GM18951 (cell line): Measurements from ENCODE around the gene SRSF2.

Source experiments
- POLR2A ChIP-seq: IDR thresholded peaks from 4 replicates; pipeline ENCODE4 v1.6.1; 2011; ENCODE audit warnings: mild to moderate bottlenecking; ENCODE audit not compliant: insufficient read length, insufficient read depth; ENCODE audit errors: extremely low read depth
- in situ Hi-C: fragments of 300-500 bp; cut with MboI; formaldehyde crosslinking; loops from one replicate; pipeline ENCODE4 v1.12.0; 2022; ENCODE audit warnings: low sequenced_read_pairs, mixed read lengths, inconsistent platforms; ENCODE audit not compliant: unreplicated experiment

The SRSF2 gene

DNA sequence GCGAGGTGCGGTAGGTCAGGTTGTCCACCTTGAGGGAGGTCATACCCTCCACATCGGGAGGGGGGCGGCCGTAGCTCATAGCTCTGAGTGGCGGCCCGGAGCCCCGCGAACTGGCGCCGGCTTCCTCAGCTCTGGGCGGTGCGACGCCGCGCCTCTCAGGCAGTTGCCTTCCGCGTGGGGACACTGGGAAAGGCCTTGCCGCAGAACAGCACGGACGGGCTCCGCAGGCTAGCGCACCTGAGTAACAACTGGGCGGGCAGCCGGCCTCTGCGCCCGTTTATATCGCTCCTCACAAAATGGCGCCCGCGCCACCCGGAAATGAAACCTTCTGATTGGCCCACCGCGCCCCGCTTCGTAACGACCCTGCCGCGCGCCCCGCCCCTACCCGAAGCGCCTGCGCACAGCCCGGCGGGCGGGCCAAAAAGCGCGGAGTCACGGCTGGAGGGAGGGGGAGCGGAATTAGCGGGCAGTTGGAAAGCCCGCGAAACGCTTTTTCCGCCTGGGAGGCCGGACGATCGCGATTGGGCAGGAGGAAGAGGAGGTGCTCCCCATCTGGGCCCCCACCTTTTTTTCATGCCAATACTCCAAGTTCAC, at the start of gene SRSF2:
Gene SRSF2 (minus strand): TSS at position 250 of the 594 bp plus-strand sequence. CDS start 171 bp downstream, at position 79.
- in situ Hi-C loops, result no loop called here
- TF ChIP-seq POLR2A, result peak; percentile 100

- no peak for TF ChIP-seq POLR2A
- in situ Hi-C loops, result no loop called here
Measured at GRCh38 chr17:76784926-76785325, 47.8 kb upstream of the SRSF2 start.

DNA sequence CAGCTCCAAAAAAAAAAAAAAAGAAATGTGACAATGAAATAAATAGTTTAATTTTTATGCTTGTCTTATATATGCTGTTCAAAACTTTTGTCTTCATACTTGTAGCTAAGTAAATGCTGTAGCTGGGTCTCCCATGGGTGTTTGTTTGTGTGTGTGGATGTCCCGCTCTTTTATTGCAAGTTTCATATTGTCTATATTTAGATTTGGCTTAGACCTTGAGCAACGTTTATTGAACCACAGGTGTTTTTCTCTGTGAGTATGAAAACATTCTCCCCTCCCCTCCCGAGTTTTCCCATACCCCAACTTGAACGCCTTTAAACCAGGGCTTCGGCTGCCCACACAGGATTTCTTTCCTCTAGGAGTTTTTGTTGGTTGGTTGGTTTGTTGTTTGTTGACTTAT, 46.0 kb upstream of the SRSF2 start:
- in situ Hi-C loops, result no loop called here
- no peak for TF ChIP-seq POLR2A

GRCh38 chr17:76781056-76781982, 44.2 kb upstream of the SRSF2 start:
- no peak for TF ChIP-seq POLR2A
- in situ Hi-C loops, result no loop called here

DNA sequence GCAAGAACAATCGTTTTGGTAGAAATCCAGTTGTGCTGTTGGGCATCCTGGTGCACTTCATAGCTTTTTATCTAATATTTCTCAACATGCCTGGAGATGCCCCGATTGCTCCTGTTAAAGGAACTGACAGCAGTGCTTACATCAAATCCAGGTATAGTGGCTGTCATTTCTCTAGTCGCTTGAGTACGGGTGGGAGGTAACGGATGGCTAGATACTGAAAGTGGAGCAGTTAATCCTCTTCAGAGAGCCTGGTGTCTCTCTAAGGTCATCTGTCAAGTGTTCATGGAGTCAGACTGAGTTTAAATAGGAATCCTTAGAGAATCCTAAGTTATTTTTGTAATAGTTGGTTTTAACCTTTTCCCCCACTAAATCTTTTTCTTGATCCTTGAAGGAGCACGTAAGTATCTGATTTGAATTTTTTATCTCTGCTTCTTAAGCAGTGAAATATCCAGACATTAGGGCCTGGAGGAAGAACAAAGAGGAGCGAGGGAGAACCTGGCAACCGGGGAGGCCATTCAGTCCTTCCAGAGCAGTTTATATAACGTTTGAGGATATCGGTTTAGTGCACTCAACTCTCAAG, 38.0 kb upstream of the SRSF2 start:
- no peak for TF ChIP-seq POLR2A
- in situ Hi-C loops, result no loop called here

DNA sequence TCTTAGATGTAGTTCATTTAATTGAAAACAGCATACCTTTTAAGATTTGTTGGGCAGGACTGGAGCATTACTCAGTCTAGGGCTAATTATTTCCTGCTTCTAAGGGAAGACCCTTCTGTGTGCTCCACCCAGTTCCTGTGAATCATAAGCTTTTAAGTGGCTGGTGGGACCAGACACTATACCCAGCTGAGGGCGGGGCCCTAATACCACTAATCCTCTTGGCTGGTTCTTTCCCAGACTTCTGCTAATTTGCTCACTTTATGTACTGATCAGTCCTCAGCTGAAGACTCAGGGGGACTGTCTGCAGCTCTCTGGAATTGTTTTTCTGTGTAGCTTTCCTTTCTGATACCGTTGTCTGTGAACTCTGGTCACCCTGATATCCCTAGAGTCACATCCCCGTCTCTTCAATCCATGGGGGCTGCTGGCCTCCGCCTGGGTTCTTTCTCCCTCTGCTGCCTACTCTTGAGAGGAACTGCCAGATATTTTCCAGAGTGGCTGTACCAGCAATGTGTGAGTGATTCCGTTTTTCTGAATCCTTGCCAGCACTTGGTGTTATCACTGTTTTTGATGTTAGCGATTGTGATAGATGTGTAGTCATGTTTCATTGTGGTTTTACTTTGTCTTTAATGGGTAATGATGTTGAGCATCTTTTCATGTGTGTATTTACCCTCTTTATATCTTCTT, 35.9 kb upstream of the SRSF2 start:
- no peak for TF ChIP-seq POLR2A
- in situ Hi-C loops, result no loop called here

DNA sequence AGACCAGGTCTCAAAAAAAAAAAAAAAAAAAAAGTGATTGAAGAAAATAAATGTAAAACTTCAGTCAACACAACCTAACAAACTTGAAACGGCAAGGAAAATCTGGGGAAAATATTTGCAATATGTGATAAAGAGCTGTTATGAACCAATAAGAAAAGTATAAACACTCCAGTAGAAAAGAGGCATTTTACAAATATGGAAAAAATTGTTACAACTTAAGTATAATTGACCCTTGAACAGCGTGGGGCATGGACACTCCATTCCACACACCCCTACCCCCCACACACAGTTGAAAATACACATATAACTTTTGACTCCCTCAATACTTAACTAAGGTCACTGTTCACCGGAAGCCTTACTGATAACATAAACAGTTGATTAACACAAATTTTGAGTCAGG, 21.4 kb upstream of the SRSF2 start:
- TF ChIP-seq POLR2A, result no peak
- in situ Hi-C loops, result no loop called here

- in situ Hi-C loops, result no loop called here
- TF ChIP-seq POLR2A, result no peak
Measured at GRCh38 chr17:76757256-76757655, 20.1 kb upstream of the SRSF2 start.

DNA sequence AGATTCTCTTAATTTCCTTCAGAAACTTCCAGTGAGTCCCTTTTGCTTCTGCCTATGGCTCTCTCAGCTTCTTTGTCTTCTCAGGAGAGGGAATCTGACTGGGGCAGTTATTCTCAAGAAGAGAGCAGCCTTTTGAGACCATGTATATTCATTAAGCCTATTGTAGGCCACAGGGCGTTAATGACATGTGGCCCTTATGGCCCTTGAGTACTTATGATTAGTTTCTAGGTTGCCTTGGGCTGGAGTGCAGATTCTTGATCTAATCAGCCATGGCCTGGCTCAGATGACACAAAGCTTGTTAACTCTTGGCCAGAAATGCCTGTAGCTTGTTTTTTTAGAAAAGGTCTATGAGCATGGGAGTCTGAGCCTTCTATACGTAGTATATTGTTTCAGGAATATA, 18.2 kb upstream of the SRSF2 start:
- no peak for TF ChIP-seq POLR2A
- in situ Hi-C loops, result no loop called here

GRCh38 chr17:76753061-76753961, 16.2 kb upstream of the SRSF2 start:
- TF ChIP-seq POLR2A, result no peak
- in situ Hi-C loops, result no loop called here

DNA sequence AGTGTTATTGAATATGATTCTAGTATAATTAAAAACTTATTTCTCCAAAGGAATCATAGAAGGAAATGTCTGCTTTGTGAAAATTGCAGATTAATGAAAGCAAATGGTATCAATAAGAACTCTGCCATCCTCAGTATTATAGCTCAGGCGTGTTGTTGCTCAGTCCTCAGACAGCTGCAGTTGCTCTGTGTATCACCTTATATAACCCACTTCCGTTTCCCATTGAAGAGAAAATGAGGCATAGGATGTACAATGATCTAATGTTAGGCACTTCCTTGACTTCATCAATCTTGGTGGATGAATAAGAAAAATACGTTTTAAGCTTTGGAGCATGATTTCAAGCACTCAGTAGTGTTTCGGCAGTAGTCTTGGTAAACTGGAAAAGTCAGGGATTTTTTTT, 14.9 kb upstream of the SRSF2 start:
- in situ Hi-C loops, result no loop called here
- TF ChIP-seq POLR2A, result no peak

- in situ Hi-C loops, result no loop called here
- no peak for TF ChIP-seq POLR2A
Measured at GRCh38 chr17:76751416-76751993, 14.4 kb upstream of the SRSF2 start.

DNA sequence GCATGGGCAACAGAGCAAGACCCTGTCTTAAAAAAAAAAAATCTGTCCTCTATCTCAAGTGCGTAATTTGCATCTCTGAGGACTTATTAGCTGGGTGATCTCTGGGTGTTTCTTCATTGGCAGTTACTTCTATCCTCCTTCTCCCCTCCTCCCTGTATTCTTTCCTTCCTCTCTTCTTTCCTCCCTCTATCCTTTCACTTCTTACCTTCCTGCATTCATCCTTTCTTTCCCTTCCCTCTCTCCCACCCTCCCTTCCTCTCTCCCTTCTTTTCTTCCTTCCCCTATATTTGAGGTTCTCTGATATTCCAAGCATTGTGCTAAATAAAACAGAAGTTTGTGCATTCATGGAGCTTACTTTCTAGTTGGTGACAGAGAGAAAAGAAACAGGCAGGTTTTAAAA, 11.5 kb upstream of the SRSF2 start:
- in situ Hi-C loops, result no loop called here
- TF ChIP-seq POLR2A, result no peak
